ENCODE data around the gene NCOA6.

NCOA6 gene
- 8.3 to 62.7 (median 20.7) reads per million in 17 experiments for total RNA-seq

GRCh38 chr20:34825530-34826362 is at the start of gene NCOA6:
Gene NCOA6 (minus strand): TSS chr20:34825651. CDS start chr20:34782355, 43,296 bp downstream.
- peak; percentile 86 to 95 (median 92) for DNase-seq

GRCh38 chr20:34874094-34874654 is 48.7 kb upstream of the NCOA6 start:
- DNase-seq, result peak; percentile 88 to 93 (median 90)

GRCh38 chr20:34873583-34874093 is 48.2 kb upstream of the NCOA6 start:
- no peak for DNase-seq

GRCh38 chr20:34872622-34873224 is 47.3 kb upstream of the NCOA6 start, which contains the start of gene GGT7:
Gene GGT7 (minus strand): TSS chr20:34872856. CDS start chr20:34872815, 41 bp downstream.
- peak; percentile 69 to 90 (median 79) for DNase-seq

GRCh38 chr20:34871966-34872621 is 46.6 kb upstream of the NCOA6 start:
- no peak for DNase-seq

GRCh38 chr20:34871320-34871926 is 46.0 kb upstream of the NCOA6 start:
- no peak for DNase-seq

GRCh38 chr20:34864216-34864615 is 38.8 kb upstream of the NCOA6 start:
- no peak for DNase-seq

- DNase-seq, result no peak
Measured at GRCh38 chr20:34863421-34863965, 38.0 kb upstream of the NCOA6 start.

- no peak for DNase-seq
Measured at GRCh38 chr20:34862724-34863123, 37.3 kb upstream of the NCOA6 start.

GRCh38 chr20:34861386-34862084 is 36.1 kb upstream of the NCOA6 start:
- DNase-seq, result peak in 2 of 4 experiments; percentile 22 to 31

GRCh38 chr20:34859826-34860545 is 34.5 kb upstream of the NCOA6 start:
- no peak for DNase-seq

GRCh38 chr20:34859367-34859766 is 33.9 kb upstream of the NCOA6 start:
- DNase-seq, result no peak

- no peak for DNase-seq
Measured at GRCh38 chr20:34852298-34852697, 26.8 kb upstream of the NCOA6 start.

GRCh38 chr20:34850969-34851368 is 25.5 kb upstream of the NCOA6 start:
- no peak for DNase-seq

GRCh38 chr20:34849778-34850177 is 24.3 kb upstream of the NCOA6 start:
- no peak for DNase-seq

GRCh38 chr20:34848597-34848996 is 23.1 kb upstream of the NCOA6 start:
- no peak for DNase-seq

GRCh38 chr20:34843421-34843820 is 18.0 kb upstream of the NCOA6 start:
- DNase-seq, result no peak

- no peak for DNase-seq
Measured at GRCh38 chr20:34842143-34842542, 16.7 kb upstream of the NCOA6 start.

- peak in 2 of 4 experiments; percentile 71 to 78 for DNase-seq
Measured at GRCh38 chr20:34834459-34834893, 9.0 kb upstream of the NCOA6 start.

- peak in 3 of 4 experiments; percentile 10 to 29 (median 13) for DNase-seq
Measured at GRCh38 chr20:34831936-34832335, 6.5 kb upstream of the NCOA6 start.
